ENCODE results near the gene ARHGEF7. TPM values are rescaled to one million over a fixed set of nuclear protein-coding genes. Genes with fewer than 3 reads are reported as not detected.

Gene ARHGEF7
- polyA plus RNA-seq, 1 donor (not counting 4 experiments of a cell fraction or from before 2014, with no cell fraction given), result 25.2 TPM

DNA sequence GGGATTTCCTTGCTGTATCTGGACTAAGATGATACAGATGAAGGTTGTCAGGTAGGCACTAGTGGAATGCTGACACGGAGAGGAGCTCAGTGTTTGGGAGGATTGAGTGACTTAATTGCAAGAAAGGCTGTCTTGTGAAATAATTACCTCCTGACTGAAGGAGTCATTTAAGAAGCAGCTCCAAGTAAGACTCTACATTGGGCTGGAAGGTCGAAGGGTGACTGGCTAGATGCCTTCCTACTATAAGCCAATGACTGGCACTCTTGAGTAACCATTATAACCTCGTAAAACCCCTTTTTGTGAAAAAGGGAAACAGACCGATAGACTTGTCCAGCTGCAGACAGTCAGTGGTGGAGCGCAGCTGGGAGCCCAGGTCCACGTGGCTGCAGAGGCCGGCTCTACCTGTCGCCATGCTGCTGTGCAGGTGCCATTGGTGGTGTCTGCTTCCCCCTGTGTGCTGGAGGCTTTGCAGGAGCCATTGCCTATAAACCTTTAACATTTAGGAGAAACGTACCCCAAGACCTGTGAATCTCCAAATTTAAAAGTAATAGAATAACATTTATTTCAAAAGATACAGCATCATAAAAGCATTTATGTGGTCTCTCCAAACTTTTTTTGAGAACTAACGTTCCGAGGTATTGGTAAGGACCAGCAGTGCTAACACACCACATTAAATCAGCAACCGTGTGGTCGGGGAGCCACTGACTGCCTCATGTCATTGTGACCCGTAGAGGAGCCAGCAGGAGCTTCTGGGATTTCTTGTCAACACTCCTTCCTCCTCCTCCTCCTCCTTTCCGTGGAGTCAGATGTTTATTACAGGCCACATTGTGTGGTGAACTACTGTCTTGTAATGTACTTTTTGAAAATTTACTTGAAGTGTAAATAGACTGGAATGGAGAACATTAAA is 124.9 kb downstream of the ARHGEF7 start:
- H3K9ac ChIP-seq (ENCODE audit: control insufficient read depth, extremely low read depth, insufficient read depth, low read length), result no peak overlapping the region
- no peaks in the 10 kb centered on the region for H4K20me1 ChIP-seq (ENCODE audit: control insufficient read depth, extremely low read depth, insufficient read depth, low read length)
- no peaks in the 10 kb centered on the region for H3K9me3 ChIP-seq (ENCODE audit: control insufficient read depth, low read depth, low read length)
- H3K4me1 ChIP-seq (ENCODE audit: control insufficient read depth, extremely low read depth, insufficient read depth, low read length), result no peaks in the 10 kb centered on the region
- no peak overlapping the region for H2AFZ ChIP-seq (ENCODE audit: control insufficient read depth, low read length)
- H3K27me3 ChIP-seq (ENCODE audit: control insufficient read depth, extremely low read depth, insufficient read depth, low read length), result no peaks in the 10 kb centered on the region
- dilution Hi-C loops (cut with MboI; ENCODE audit: extremely low pct_ligation_motif_present, low sequenced_read_pairs), result no loop called here
- H3K9me1 ChIP-seq (ENCODE audit: control insufficient read depth, extremely low read depth, insufficient read depth, low read length), result no peaks in the 10 kb centered on the region
- H3K4me2 ChIP-seq (ENCODE audit: control insufficient read depth, extremely low read depth, insufficient read depth, low read depth, low read length), result no peak overlapping the region
- FAIRE-seq (no peak), DNase-seq (ENCODE audit: low read depth, low spot score) (no peak)
- H3K27ac ChIP-seq (ENCODE audit: control insufficient read depth, insufficient read depth, low read length), result no peak overlapping the region
- TF ChIP-seq EZH2 (IDR thresholded peaks at IDR 0.05; ENCODE audit: low read length), result no peak
- TF ChIP-seq, protein P1, sequence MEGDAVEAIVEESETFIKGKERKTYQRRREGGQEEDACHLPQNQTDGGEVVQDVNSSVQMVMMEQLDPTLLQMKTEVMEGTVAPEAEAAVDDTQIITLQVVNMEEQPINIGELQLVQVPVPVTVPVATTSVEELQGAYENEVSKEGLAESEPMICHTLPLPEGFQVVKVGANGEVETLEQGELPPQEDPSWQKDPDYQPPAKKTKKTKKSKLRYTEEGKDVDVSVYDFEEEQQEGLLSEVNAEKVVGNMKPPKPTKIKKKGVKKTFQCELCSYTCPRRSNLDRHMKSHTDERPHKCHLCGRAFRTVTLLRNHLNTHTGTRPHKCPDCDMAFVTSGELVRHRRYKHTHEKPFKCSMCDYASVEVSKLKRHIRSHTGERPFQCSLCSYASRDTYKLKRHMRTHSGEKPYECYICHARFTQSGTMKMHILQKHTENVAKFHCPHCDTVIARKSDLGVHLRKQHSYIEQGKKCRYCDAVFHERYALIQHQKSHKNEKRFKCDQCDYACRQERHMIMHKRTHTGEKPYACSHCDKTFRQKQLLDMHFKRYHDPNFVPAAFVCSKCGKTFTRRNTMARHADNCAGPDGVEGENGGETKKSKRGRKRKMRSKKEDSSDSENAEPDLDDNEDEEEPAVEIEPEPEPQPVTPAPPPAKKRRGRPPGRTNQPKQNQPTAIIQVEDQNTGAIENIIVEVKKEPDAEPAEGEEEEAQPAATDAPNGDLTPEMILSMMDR (optimal IDR thresholded peaks at IDR 0.05 in 1 of 3, IDR thresholded peaks at IDR 0.05 in 1 of 3, conservative IDR thresholded peaks at IDR 0.05 in 1 of 3; ENCODE audit: extremely low read depth in 1 of 3, insufficient read depth in 2 of 3, low read length in 3 of 3), result no peak
- H3K36me3 ChIP-seq (ENCODE audit: control insufficient read depth in 2 of 2, extremely low read depth in 1 of 2, insufficient read depth in 2 of 2, low read length in 2 of 2), result peaks cover 0 to 18% of the 10 kb centered on the region in 2 experiments
- H3K4me3 ChIP-seq (ENCODE audit: control insufficient read depth in 2 of 3, extremely low read depth in 1 of 3, insufficient read depth in 2 of 3, low read depth in 1 of 3, low read length in 3 of 3), result no peak overlapping the region
- no peaks in the 10 kb centered on the region for H3K79me2 ChIP-seq (ENCODE audit: control insufficient read depth, insufficient read depth, low read length)

- Histone ChIP-seq H3K4me2 (ENCODE audit: control insufficient read depth, extremely low read depth, insufficient read depth, low read depth, low read length) (no peak overlapping the region), H3K4me3 (ENCODE audit: control insufficient read depth in 2 of 3, extremely low read depth in 1 of 3, insufficient read depth in 2 of 3, low read depth in 1 of 3, low read length in 3 of 3) (no peak overlapping the region), H4K20me1 (ENCODE audit: control insufficient read depth, extremely low read depth, insufficient read depth, low read length) (no peaks in the 10 kb centered on the region), H3K9ac (ENCODE audit: control insufficient read depth, extremely low read depth, insufficient read depth, low read length) (no peak overlapping the region), H3K36me3 (ENCODE audit: control insufficient read depth in 2 of 2, extremely low read depth in 1 of 2, insufficient read depth in 2 of 2, low read length in 2 of 2) (peaks cover 0 to 22% of the 10 kb centered on the region in 2 experiments), H3K27me3 (ENCODE audit: control insufficient read depth, extremely low read depth, insufficient read depth, low read length) (no peaks in the 10 kb centered on the region), H3K79me2 (ENCODE audit: control insufficient read depth, insufficient read depth, low read length) (no peaks in the 10 kb centered on the region), H3K27ac (ENCODE audit: control insufficient read depth, insufficient read depth, low read length) (no peak overlapping the region), H2AFZ (ENCODE audit: control insufficient read depth, low read length) (no peak overlapping the region), H3K9me1 (ENCODE audit: control insufficient read depth, extremely low read depth, insufficient read depth, low read length) (no peaks in the 10 kb centered on the region), H3K4me1 (ENCODE audit: control insufficient read depth, extremely low read depth, insufficient read depth, low read length) (no peaks in the 10 kb centered on the region), H3K9me3 (ENCODE audit: control insufficient read depth, low read depth, low read length) (no peaks in the 10 kb centered on the region)
- TF ChIP-seq, protein P1 (optimal IDR thresholded peaks at IDR 0.05 in 1 of 3, IDR thresholded peaks at IDR 0.05 in 1 of 3, conservative IDR thresholded peaks at IDR 0.05 in 1 of 3; ENCODE audit: extremely low read depth in 1 of 3, insufficient read depth in 2 of 3, low read length in 3 of 3), result no peak
- TF ChIP-seq EZH2 (IDR thresholded peaks at IDR 0.05; ENCODE audit: low read length), result no peak
- no peak for DNase-seq (ENCODE audit: low read depth, low spot score)
- dilution Hi-C loops (cut with MboI; ENCODE audit: extremely low pct_ligation_motif_present, low sequenced_read_pairs), result no loop called here
- no peak for FAIRE-seq
Observed at GRCh38 chr13:111241006-111241755, 126.1 kb downstream of the ARHGEF7 start.
